WTC11 (cell line): Measurements from ENCODE around the gene TACR2. TPM values are rescaled to one million over a fixed set of nuclear protein-coding genes. Genes with fewer than 3 reads are reported as not detected.

Experiments
- ATAC-seq: fragments of 200-7000 bp; cut with Tn5 transposase; 2 replicates; pipeline ENCODE4 v1.10.0; 2021; ENCODE audit warnings: mild to moderate bottlenecking, moderate library complexity
- CTCF ChIA-PET: fragments of 300-600 bp; sonication (Branson Sonifier 250); formaldehyde crosslinking; loops from one replicate; lab custom pipeline; 2021; ENCODE audit warnings: antibody characterized with exemption; lab: Charles Lee
- POLR2A ChIA-PET: fragments of 350-600 bp; sonication (Branson Sonifier 250); formaldehyde crosslinking; loops from one replicate; lab custom pipeline; 2021; ENCODE audit warnings: antibody characterized with exemption; lab: Charles Lee
- DNase-seq: peaks from one replicate; pipeline ENCODE4 v3.0.0; 2021; ENCODE audit warnings: low spot score
- H3K27ac Mint-ChIP-seq: 2 replicates; pipeline ENCODE4 v1.8.0; 2021; ENCODE audit warnings: mixed read lengths
- H3K27me3 Mint-ChIP-seq: 2 replicates; pipeline ENCODE4 v1.8.0; 2021; ENCODE audit warnings: low read depth, mild to moderate bottlenecking, moderate library complexity, mixed read lengths
- H3K36me3 Mint-ChIP-seq: 2 replicates; pipeline ENCODE4 v1.8.0; 2021; ENCODE audit warnings: mixed read lengths
- H3K4me1 Mint-ChIP-seq: 2 replicates; pipeline ENCODE4 v1.8.0; 2022; ENCODE audit warnings: mixed read lengths
- H3K4me3 Mint-ChIP-seq: 2 replicates; pipeline ENCODE4 v1.8.0; 2021; ENCODE audit warnings: mild to moderate bottlenecking, moderate library complexity, mixed read lengths
- H3K9me3 Mint-ChIP-seq: 2 replicates; pipeline ENCODE4 v1.8.0; 2021; ENCODE audit warnings: mixed read lengths
- EMX1 ChIP-seq: fragments of 250-450 bp; sonication (Bioruptor Pico); IDR thresholded peaks from 2 replicates; pipeline ENCODE4 v1.8.0; 2021; ENCODE audit warnings: mild to moderate bottlenecking
- ETV6 ChIP-seq: sonication (generic); formaldehyde crosslinking; IDR thresholded peaks from 2 replicates; pipeline ENCODE4 v1.8.1; 2022; ENCODE audit warnings: mild to moderate bottlenecking, missing genetic modification reagents
- FOXK1 ChIP-seq: sonication (generic); formaldehyde crosslinking; IDR thresholded peaks from 2 replicates; pipeline ENCODE4 v1.8.0; 2022; ENCODE audit warnings: mild to moderate bottlenecking, moderate library complexity, missing genetic modification reagents
- GTF2I ChIP-seq: fragments of 250-450 bp; sonication (Bioruptor Pico); conservative IDR thresholded peaks from 2 replicates; pipeline ENCODE4 v1.4.0; 2021; ENCODE audit warnings: mild to moderate bottlenecking
- HMGA2 ChIP-seq: fragments of 250-450 bp; sonication (Bioruptor Pico); IDR thresholded peaks from 2 replicates; pipeline ENCODE4 v1.4.0; 2021; ENCODE audit warnings: mild to moderate bottlenecking, moderate library complexity
- JAZF1 ChIP-seq: fragments of 250-450 bp; sonication (Bioruptor Pico); IDR thresholded peaks from 2 replicates; pipeline ENCODE4 v1.9.0; 2021; ENCODE audit warnings: moderate library complexity, mild to moderate bottlenecking, inconsistent platforms
- JUN ChIP-seq: sonication (generic); formaldehyde crosslinking; IDR thresholded peaks from 2 replicates; pipeline ENCODE4 v1.8.0; 2023; ENCODE audit warnings: mild to moderate bottlenecking, missing genetic modification reagents
- KAT7 ChIP-seq: sonication (generic); formaldehyde crosslinking; IDR thresholded peaks from 2 replicates; pipeline ENCODE4 v1.8.1; 2023; ENCODE audit warnings: missing genetic modification reagents, mild to moderate bottlenecking, borderline replicate concordance
- PRRX2 ChIP-seq: fragments of 250-450 bp; sonication (Bioruptor Pico); IDR thresholded peaks from 2 replicates; pipeline ENCODE4 v1.8.0; 2021; ENCODE audit warnings: mild to moderate bottlenecking
- RELA ChIP-seq: sonication (generic); formaldehyde crosslinking; IDR thresholded peaks from 2 replicates; pipeline ENCODE4 v1.8.1; 2022; ENCODE audit warnings: missing genetic modification reagents, mild to moderate bottlenecking, borderline replicate concordance
- RORB ChIP-seq: fragments of 250-450 bp; sonication (Bioruptor Pico); IDR thresholded peaks from 2 replicates; pipeline ENCODE4 v1.9.0; 2021; ENCODE audit warnings: mild to moderate bottlenecking
- TEAD4 ChIP-seq: sonication (generic); formaldehyde crosslinking; IDR thresholded peaks from 2 replicates; pipeline ENCODE4 v1.8.0; 2022; ENCODE audit warnings: mild to moderate bottlenecking, missing genetic modification reagents
- TP53 ChIP-seq: sonication (generic); formaldehyde crosslinking; IDR thresholded peaks from 2 replicates; pipeline ENCODE4 v1.8.1; 2023; ENCODE audit warnings: mild to moderate bottlenecking, missing genetic modification reagents
- ZNF232 ChIP-seq: sonication (generic); formaldehyde crosslinking; IDR thresholded peaks from 2 replicates; pipeline ENCODE4 v1.8.0; 2022; ENCODE audit warnings: mild to moderate bottlenecking, missing genetic modification reagents
- ZNF396 ChIP-seq: fragments of 250-450 bp; sonication (Bioruptor Pico); IDR thresholded peaks from 2 replicates; pipeline ENCODE4 v1.8.0; 2021; ENCODE audit warnings: mild to moderate bottlenecking, moderate library complexity, borderline replicate concordance
- ZNF423 ChIP-seq: fragments of 250-450 bp; sonication (Bioruptor Pico); IDR thresholded peaks from 2 replicates; pipeline ENCODE4 v2.1.2; 2022; ENCODE audit warnings: mild to moderate bottlenecking, moderate library complexity
- total RNA-seq: library from RNA; stranded (reverse); gene quantifications from 3 replicates; pipeline ENCODE4 v1.2.3, GENCODE V29; 2021
- TF ChIP-seq, protein P1 (sequence below): sonication (generic); formaldehyde crosslinking; IDR thresholded peaks from 2 replicates; pipeline ENCODE4 v1.8.1; 2022; ENCODE audit warnings: low read depth, missing genetic modification reagents, borderline replicate concordance
- TF ChIP-seq, protein P2 (sequence below): sonication (generic); formaldehyde crosslinking; IDR thresholded peaks from 2 replicates; pipeline ENCODE4 v1.8.1; 2022; ENCODE audit warnings: mild to moderate bottlenecking, moderate library complexity, missing genetic modification reagents
- TF ChIP-seq, protein P3 (sequence below): sonication (generic); formaldehyde crosslinking; IDR thresholded peaks from 2 replicates; pipeline ENCODE4 v1.8.1; 2023; ENCODE audit warnings: mild to moderate bottlenecking, missing genetic modification reagents, borderline replicate concordance
- TF ChIP-seq, protein P4 (sequence below): sonication (generic); formaldehyde crosslinking; IDR thresholded peaks from 2 replicates; pipeline ENCODE4 v1.8.0; 2023; ENCODE audit warnings: mild to moderate bottlenecking, missing genetic modification reagents
- TF ChIP-seq, protein P5 (sequence below): sonication (generic); formaldehyde crosslinking; conservative IDR thresholded peaks from 2 replicates; pipeline ENCODE4 v1.8.1; 2022; ENCODE audit warnings: mild to moderate bottlenecking, missing genetic modification reagents

Gene TACR2
- total RNA-seq, 1 experiment from 2014 or later: 0.20 TPM

DNA sequence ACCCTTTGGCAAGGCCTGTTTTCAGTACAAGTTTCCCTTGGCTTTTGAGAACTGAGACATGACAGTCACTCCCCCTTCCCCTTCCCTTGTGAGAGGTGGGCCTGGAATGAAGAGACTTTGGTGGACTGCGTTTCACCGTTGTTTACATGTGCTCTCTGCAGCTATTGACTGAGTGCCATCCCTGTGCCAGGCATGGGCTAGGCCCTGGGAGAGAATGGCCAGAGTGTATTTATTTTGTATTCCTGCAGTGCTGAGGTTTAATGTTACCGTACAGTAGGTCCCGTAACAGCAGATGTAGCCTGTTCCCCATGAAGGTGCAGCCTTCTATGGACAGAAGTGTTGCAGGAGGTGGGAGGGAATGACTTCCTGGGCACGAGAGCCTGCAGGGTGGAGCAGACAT is 50.0 kb downstream of the TACR2 start (continued):
- TF ChIP-seq, protein P1, sequence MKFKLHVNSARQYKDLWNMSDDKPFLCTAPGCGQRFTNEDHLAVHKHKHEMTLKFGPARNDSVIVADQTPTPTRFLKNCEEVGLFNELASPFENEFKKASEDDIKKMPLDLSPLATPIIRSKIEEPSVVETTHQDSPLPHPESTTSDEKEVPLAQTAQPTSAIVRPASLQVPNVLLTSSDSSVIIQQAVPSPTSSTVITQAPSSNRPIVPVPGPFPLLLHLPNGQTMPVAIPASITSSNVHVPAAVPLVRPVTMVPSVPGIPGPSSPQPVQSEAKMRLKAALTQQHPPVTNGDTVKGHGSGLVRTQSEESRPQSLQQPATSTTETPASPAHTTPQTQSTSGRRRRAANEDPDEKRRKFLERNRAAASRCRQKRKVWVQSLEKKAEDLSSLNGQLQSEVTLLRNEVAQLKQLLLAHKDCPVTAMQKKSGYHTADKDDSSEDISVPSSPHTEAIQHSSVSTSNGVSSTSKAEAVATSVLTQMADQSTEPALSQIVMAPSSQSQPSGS (CRISPR knock-in tag): no peak

DNA sequence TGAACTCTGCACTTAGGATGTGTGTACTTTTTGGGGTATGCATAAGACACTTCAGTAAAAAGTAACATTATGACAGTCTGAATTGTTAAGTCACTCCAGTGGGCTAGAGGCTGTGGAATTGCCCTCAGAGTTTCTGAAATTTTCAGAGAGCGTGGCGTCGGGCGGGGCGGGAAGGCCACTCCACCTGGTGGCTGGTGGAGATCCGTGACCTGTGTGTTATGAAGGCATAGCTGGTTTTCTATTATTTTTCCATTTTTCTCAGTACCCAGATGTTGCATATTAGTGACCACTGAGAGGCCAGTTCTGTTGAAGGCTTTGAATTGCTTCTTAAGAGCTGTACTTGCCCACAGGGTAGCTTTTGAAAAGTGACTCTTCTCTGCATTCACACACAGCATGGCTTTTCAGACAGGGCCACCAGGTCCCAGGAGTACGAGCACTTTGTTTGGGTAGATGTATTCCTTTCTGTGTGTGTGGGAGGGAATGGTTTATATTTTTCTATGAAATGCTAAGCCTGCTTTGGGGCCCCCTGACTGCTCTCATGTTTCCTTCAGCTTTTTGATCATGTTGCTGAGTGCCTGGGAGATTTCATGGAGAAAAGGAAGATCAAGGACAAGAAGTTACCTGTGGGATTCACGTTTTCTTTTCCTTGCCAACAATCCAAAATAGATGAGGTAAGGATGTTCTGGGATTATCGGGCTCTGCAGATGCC is 52.3 kb downstream of the TACR2 start:
- H3K4me3 Mint-ChIP-seq: no peak overlapping the region
- POLR2A ChIA-PET: interaction anchor here (0.9 kb wide), 1 partner anchor 47 kb away, joined by 3 read pairs; no protein-coding TSS in a partner anchor
- TF ChIP-seq JUN (no peak), HMGA2 (CRISPR knock-in tag) (no peak), TP53 (no peak), RELA (CRISPR knock-in tag) (no peak), TEAD4 (CRISPR knock-in tag) (no peak), ZNF423 (no peak), KAT7 (CRISPR knock-in tag) (no peak)
- TF ChIP-seq, protein P2, sequence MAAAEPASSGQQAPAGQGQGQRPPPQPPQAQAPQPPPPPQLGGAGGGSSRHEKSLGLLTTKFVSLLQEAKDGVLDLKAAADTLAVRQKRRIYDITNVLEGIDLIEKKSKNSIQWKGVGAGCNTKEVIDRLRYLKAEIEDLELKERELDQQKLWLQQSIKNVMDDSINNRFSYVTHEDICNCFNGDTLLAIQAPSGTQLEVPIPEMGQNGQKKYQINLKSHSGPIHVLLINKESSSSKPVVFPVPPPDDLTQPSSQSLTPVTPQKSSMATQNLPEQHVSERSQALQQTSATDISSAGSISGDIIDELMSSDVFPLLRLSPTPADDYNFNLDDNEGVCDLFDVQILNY (CRISPR knock-in tag): no peak
- TF ChIP-seq, all 79 proteins: peak for 0
- peak overlapping the region; percentile 75 for H3K27ac Mint-ChIP-seq
- no peaks in the 10 kb centered on the region for H3K9me3 Mint-ChIP-seq
- ATAC-seq (no peak), DNase-seq (no peak)
- CTCF ChIA-PET: interaction anchor here (0.6 to 2.3 kb wide), 8 partner anchors 11 to 128 kb away, joined by 3 to 15 read pairs (median 3); no protein-coding TSS in a partner anchor
- no peaks in the 10 kb centered on the region for H3K27me3 Mint-ChIP-seq
- H3K36me3 Mint-ChIP-seq: peaks cover 52% of the 10 kb centered on the region
- H3K4me1 Mint-ChIP-seq: peaks cover 32% of the 10 kb centered on the region

DNA sequence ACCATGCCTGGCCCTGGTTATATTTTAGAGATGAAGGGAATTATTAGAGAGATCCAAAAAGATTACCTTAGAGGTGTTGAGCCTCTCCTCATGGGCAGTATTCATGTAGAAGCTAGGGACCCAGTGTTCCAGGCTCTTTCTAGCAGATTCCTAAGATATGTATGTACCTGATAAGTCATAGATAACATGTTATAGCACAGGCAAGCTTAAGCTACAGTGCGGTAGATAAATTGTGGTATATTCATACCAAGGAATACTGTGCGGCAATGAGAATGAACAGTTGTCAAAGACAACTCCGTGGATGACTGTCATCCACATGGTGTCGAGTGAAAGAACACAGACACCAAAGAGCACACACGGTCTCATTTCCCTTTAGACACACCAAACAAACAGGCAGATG is 53.1 kb downstream of the TACR2 start:
- ATAC-seq (no peak), DNase-seq (no peak)
- POLR2A ChIA-PET: no interaction called here
- Mint-ChIP-seq H3K27ac (peak overlapping the region; percentile 75; the same call in 1 of the 2 replicates), H3K36me3 (peaks cover 44% of the 10 kb centered on the region), H3K9me3 (no peaks in the 10 kb centered on the region), H3K4me3 (no peak overlapping the region), H3K4me1 (peaks cover 39% of the 10 kb centered on the region), H3K27me3 (no peaks in the 10 kb centered on the region)
- CTCF ChIA-PET: interaction anchor here (1.0 to 2.3 kb wide), 4 partner anchors 12 to 127 kb away, joined by 3 to 15 read pairs (median 6); no protein-coding TSS in a partner anchor
- TF ChIP-seq, protein P3, sequence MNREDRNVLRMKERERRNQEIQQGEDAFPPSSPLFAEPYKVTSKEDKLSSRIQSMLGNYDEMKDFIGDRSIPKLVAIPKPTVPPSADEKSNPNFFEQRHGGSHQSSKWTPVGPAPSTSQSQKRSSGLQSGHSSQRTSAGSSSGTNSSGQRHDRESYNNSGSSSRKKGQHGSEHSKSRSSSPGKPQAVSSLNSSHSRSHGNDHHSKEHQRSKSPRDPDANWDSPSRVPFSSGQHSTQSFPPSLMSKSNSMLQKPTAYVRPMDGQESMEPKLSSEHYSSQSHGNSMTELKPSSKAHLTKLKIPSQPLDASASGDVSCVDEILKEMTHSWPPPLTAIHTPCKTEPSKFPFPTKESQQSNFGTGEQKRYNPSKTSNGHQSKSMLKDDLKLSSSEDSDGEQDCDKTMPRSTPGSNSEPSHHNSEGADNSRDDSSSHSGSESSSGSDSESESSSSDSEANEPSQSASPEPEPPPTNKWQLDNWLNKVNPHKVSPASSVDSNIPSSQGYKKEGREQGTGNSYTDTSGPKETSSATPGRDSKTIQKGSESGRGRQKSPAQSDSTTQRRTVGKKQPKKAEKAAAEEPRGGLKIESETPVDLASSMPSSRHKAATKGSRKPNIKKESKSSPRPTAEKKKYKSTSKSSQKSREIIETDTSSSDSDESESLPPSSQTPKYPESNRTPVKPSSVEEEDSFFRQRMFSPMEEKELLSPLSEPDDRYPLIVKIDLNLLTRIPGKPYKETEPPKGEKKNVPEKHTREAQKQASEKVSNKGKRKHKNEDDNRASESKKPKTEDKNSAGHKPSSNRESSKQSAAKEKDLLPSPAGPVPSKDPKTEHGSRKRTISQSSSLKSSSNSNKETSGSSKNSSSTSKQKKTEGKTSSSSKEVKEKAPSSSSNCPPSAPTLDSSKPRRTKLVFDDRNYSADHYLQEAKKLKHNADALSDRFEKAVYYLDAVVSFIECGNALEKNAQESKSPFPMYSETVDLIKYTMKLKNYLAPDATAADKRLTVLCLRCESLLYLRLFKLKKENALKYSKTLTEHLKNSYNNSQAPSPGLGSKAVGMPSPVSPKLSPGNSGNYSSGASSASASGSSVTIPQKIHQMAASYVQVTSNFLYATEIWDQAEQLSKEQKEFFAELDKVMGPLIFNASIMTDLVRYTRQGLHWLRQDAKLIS (CRISPR knock-in tag): no peak
- no peak for TF ChIP-seq JUN
- no peak for TF ChIP-seq PRRX2 (CRISPR knock-in tag)
- no peak for TF ChIP-seq ZNF423
- TF ChIP-seq ZNF396 (CRISPR knock-in tag): no peak
- no peak for TF ChIP-seq GTF2I (CRISPR knock-in tag)
- TF ChIP-seq EMX1: no peak
- TF ChIP-seq ETV6 (CRISPR knock-in tag): no peak
- no peak for TF ChIP-seq ZNF232 (CRISPR knock-in tag)
- TF ChIP-seq RORB (CRISPR knock-in tag): no peak
- TF ChIP-seq, protein P4, sequence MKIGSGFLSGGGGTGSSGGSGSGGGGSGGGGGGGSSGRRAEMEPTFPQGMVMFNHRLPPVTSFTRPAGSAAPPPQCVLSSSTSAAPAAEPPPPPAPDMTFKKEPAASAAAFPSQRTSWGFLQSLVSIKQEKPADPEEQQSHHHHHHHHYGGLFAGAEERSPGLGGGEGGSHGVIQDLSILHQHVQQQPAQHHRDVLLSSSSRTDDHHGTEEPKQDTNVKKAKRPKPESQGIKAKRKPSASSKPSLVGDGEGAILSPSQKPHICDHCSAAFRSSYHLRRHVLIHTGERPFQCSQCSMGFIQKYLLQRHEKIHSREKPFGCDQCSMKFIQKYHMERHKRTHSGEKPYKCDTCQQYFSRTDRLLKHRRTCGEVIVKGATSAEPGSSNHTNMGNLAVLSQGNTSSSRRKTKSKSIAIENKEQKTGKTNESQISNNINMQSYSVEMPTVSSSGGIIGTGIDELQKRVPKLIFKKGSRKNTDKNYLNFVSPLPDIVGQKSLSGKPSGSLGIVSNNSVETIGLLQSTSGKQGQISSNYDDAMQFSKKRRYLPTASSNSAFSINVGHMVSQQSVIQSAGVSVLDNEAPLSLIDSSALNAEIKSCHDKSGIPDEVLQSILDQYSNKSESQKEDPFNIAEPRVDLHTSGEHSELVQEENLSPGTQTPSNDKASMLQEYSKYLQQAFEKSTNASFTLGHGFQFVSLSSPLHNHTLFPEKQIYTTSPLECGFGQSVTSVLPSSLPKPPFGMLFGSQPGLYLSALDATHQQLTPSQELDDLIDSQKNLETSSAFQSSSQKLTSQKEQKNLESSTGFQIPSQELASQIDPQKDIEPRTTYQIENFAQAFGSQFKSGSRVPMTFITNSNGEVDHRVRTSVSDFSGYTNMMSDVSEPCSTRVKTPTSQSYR (CRISPR knock-in tag): no peak
- no peak for TF ChIP-seq TP53
- TF ChIP-seq, protein P5, sequence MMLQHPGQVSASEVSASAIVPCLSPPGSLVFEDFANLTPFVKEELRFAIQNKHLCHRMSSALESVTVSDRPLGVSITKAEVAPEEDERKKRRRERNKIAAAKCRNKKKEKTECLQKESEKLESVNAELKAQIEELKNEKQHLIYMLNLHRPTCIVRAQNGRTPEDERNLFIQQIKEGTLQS (CRISPR knock-in tag): no peak
- no peak for TF ChIP-seq JAZF1 (CRISPR knock-in tag)
- TF ChIP-seq FOXK1: no peak
